A549 (cell line): ENCODE data around the gene ANKRD33B.

ENCODE experiments used
- BHLHE40 ChIP-seq: IDR thresholded peaks from 2 replicates; pipeline ENCODE4 v1.6.1; 2012; ENCODE audit warnings: low read depth, low read length, inconsistent platforms
- EP300 ChIP-seq, 2 experiments: fragments of >200 bp; sonication (Bioruptor Twin); formaldehyde crosslinking; IDR thresholded peaks; 2 replicates in 1 of 2; 3 replicates in 1 of 2; pipeline ENCODE4 v1.6.1; 2016 to 2017
- HDAC2 ChIP-seq: fragments of 200-600 bp; sonication (generic); IDR thresholded peaks from 2 replicates; pipeline ENCODE4 v1.6.1; 2016
- MAFK ChIP-seq: fragments of 450-650 bp; IDR thresholded peaks from 2 replicates; pipeline ENCODE4 v1.6.1; 2014; ENCODE audit not compliant: partially characterized antibody
- RCOR1 ChIP-seq: fragments of 150-350 bp; IDR thresholded peaks from 2 replicates; pipeline ENCODE4 v1.6.1; 2014; ENCODE audit warnings: antibody characterized with exemption, low read length, low read depth
- RFX5 ChIP-seq: fragments of 450-650 bp; IDR thresholded peaks from 2 replicates; pipeline ENCODE4 v1.7.1; 2014; ENCODE audit warnings: antibody characterized with exemption, mild to moderate bottlenecking, moderate library complexity
- RNF2 ChIP-seq: fragments of 200-600 bp; sonication (generic); IDR thresholded peaks from 2 replicates; pipeline ENCODE4 v1.6.1; 2016; ENCODE audit warnings: low read depth, mild to moderate bottlenecking, antibody characterized with exemption, moderate library complexity, borderline replicate concordance
- ZNF302 ChIP-seq: fragments of 250-450 bp; sonication (Bioruptor Pico); IDR thresholded peaks from 2 replicates; pipeline ENCODE4 v1.9.0; 2021; ENCODE audit warnings: inconsistent platforms, mild to moderate bottlenecking, moderate library complexity
- TF ChIP-seq, protein P1 (sequence below): fragments of >200 bp; sonication (Bioruptor Twin); formaldehyde crosslinking; IDR thresholded peaks from 3 replicates; pipeline ENCODE4 v1.5.1; 2016
- TF ChIP-seq, protein P2 (sequence below): fragments of 150-350 bp; IDR thresholded peaks from 2 replicates; pipeline ENCODE4 v1.6.1; 2014; ENCODE audit warnings: low read depth, mild to moderate bottlenecking, low read length
- TF ChIP-seq, protein P3 (sequence below): fragments of 200-600 bp; sonication (generic); IDR thresholded peaks from 2 replicates; pipeline ENCODE4 v1.6.1; 2016; ENCODE audit warnings: antibody characterized with exemption, mild to moderate bottlenecking, moderate library complexity

DNA sequence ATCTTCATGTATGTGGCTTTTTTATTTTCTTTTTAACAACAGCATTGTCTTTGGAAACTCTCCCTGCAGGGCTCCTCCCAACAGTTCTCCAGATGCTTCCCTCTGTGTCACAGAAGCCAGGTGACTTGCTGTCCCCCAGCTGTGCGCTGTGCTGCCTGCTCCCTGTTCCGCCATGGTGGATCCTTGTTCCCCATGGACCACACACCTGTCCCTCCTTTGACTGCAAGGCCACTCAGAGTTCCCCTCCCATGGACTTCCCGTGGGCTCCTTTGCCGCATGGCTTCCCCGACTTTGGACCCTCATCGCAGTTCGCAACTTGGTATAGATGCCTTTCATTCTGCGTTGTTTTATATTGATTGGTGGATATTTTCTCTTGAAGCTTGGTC lies 18.6 kb downstream of the ANKRD33B start:
- no peak for TF ChIP-seq RCOR1
- TF ChIP-seq, protein P1, sequence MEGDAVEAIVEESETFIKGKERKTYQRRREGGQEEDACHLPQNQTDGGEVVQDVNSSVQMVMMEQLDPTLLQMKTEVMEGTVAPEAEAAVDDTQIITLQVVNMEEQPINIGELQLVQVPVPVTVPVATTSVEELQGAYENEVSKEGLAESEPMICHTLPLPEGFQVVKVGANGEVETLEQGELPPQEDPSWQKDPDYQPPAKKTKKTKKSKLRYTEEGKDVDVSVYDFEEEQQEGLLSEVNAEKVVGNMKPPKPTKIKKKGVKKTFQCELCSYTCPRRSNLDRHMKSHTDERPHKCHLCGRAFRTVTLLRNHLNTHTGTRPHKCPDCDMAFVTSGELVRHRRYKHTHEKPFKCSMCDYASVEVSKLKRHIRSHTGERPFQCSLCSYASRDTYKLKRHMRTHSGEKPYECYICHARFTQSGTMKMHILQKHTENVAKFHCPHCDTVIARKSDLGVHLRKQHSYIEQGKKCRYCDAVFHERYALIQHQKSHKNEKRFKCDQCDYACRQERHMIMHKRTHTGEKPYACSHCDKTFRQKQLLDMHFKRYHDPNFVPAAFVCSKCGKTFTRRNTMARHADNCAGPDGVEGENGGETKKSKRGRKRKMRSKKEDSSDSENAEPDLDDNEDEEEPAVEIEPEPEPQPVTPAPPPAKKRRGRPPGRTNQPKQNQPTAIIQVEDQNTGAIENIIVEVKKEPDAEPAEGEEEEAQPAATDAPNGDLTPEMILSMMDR = no peak
- TF ChIP-seq, protein P2, sequence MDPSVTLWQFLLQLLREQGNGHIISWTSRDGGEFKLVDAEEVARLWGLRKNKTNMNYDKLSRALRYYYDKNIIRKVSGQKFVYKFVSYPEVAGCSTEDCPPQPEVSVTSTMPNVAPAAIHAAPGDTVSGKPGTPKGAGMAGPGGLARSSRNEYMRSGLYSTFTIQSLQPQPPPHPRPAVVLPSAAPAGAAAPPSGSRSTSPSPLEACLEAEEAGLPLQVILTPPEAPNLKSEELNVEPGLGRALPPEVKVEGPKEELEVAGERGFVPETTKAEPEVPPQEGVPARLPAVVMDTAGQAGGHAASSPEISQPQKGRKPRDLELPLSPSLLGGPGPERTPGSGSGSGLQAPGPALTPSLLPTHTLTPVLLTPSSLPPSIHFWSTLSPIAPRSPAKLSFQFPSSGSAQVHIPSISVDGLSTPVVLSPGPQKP = no peak
- TF ChIP-seq ZNF302 = no peak
- TF ChIP-seq RNF2 = no peak
- TF ChIP-seq RFX5 = no peak
- TF ChIP-seq EP300 (IDR thresholded peaks at IDR 0.05) = no peak
- TF ChIP-seq BHLHE40 = no peak
- TF ChIP-seq MAFK = no peak
- TF ChIP-seq HDAC2 = no peak
- TF ChIP-seq, protein P3, sequence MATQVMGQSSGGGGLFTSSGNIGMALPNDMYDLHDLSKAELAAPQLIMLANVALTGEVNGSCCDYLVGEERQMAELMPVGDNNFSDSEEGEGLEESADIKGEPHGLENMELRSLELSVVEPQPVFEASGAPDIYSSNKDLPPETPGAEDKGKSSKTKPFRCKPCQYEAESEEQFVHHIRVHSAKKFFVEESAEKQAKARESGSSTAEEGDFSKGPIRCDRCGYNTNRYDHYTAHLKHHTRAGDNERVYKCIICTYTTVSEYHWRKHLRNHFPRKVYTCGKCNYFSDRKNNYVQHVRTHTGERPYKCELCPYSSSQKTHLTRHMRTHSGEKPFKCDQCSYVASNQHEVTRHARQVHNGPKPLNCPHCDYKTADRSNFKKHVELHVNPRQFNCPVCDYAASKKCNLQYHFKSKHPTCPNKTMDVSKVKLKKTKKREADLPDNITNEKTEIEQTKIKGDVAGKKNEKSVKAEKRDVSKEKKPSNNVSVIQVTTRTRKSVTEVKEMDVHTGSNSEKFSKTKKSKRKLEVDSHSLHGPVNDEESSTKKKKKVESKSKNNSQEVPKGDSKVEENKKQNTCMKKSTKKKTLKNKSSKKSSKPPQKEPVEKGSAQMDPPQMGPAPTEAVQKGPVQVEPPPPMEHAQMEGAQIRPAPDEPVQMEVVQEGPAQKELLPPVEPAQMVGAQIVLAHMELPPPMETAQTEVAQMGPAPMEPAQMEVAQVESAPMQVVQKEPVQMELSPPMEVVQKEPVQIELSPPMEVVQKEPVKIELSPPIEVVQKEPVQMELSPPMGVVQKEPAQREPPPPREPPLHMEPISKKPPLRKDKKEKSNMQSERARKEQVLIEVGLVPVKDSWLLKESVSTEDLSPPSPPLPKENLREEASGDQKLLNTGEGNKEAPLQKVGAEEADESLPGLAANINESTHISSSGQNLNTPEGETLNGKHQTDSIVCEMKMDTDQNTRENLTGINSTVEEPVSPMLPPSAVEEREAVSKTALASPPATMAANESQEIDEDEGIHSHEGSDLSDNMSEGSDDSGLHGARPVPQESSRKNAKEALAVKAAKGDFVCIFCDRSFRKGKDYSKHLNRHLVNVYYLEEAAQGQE = no peak
